WI38 (cell line): ENCODE results near the gene DNAJC11.
"Not testable (repeated sequence)": the region's sequence is repeated elsewhere in the genome, so short reads cannot be mapped to it uniquely, and the experiment has no call there.

ENCODE experiments used
- H3K4me3 ChIP-seq: 2 replicates; pipeline ENCODE4 v1.5.1; 2011; ENCODE audit warnings: low read depth, mild to moderate bottlenecking, control low read depth, low read length
- TF ChIP-seq, protein P1 (sequence below): IDR thresholded peaks from 2 replicates; pipeline ENCODE4 v1.5.1; 2012; ENCODE audit warnings: low read depth, mild to moderate bottlenecking, control low read depth, low read length

The DNAJC11 gene

GRCh38 chr1:6667139-6667538 is 34.5 kb downstream of the DNAJC11 start:
- H3K4me3 ChIP-seq: no peak overlapping the region
- TF ChIP-seq, protein P1, sequence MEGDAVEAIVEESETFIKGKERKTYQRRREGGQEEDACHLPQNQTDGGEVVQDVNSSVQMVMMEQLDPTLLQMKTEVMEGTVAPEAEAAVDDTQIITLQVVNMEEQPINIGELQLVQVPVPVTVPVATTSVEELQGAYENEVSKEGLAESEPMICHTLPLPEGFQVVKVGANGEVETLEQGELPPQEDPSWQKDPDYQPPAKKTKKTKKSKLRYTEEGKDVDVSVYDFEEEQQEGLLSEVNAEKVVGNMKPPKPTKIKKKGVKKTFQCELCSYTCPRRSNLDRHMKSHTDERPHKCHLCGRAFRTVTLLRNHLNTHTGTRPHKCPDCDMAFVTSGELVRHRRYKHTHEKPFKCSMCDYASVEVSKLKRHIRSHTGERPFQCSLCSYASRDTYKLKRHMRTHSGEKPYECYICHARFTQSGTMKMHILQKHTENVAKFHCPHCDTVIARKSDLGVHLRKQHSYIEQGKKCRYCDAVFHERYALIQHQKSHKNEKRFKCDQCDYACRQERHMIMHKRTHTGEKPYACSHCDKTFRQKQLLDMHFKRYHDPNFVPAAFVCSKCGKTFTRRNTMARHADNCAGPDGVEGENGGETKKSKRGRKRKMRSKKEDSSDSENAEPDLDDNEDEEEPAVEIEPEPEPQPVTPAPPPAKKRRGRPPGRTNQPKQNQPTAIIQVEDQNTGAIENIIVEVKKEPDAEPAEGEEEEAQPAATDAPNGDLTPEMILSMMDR: no peak

GRCh38 chr1:6666696-6667095 is 34.9 kb downstream of the DNAJC11 start:
- TF ChIP-seq, protein P1: no peak
- no peak overlapping the region for H3K4me3 ChIP-seq

DNA sequence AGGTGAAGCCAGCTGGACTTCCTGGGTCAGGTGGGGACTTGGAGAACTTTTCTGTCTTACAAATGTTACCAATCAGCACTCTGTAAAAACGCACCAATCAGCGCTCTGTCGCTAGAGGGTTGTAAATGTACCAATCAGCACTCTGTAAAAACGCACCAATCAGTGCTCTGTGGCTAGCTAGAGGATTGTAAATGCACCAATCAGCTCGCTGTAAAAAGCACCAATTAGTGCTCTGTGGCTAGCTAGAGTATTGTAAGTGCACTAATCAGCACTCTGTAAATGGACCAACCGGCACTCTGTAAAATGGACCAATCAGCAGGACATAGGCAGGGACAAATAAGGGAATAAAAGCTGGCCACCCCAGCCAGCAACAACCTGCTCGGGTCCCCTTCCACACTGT is 39.1 kb downstream of the DNAJC11 start:
- H3K4me3 ChIP-seq: not testable (repeated sequence)

DNA sequence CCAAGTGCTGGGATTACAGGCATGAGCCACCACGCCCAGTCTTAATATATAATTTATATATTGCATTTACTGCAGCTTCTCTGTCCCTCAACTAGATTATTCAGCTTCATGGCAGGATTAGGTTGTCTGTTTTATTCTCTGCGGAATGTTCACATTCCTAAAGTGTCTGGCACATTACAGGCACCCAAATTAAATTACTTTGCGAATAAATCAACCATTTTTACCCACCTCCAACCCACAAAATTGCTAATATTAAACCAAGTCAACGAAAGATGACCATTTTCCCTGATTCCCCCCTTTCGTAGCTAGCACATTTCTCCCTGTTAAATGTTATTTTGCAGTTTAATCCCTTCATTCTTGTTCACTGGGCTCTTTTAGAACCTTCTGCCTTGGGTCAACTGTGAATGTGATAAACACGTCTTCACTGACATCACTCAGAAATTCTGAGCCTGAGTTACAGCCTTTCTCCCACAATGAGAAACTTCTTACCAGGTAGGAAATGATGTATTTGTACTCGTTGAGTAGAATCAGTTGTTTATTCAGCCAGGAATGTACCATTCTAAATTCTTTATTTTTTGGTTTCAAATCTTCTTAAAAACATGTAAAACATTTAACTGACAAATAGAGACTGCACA is 41.1 kb downstream of the DNAJC11 start:
- no peak overlapping the region for H3K4me3 ChIP-seq
- TF ChIP-seq, protein P1: no peak

GRCh38 chr1:6658359-6659060 is 43.1 kb downstream of the DNAJC11 start:
- TF ChIP-seq, protein P1: no peak

DNA sequence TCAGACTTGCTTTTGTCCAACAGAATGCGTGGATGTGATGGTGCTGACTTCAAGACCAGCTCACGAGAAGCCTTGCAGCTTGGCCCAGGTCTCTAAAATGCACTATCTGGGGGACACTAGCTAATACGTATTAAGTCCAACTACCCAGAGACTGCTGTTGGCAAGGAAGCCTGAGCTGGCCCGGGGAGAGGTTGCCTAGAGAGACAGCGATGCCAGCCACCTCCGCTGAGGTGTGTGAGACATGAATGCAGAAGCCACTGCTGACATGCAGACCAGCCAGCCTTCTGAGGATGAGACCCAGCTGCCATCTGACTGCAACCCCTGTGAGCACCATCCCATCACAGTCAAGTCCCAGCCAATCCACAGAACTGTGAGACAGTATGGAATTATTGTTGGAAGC is 44.5 kb downstream of the DNAJC11 start:
- TF ChIP-seq, protein P1: no peak

More at GRCh38 chr1:6658359-6659060, 43.1 kb downstream of the DNAJC11 start:
- no peak overlapping the region for H3K4me3 ChIP-seq

GRCh38 chr1:6653436-6654290 is 48.0 kb downstream of the DNAJC11 start:
- TF ChIP-seq, protein P1: no peak
- no peak overlapping the region for H3K4me3 ChIP-seq

More for the DNA sequence above, 44.5 kb downstream of the DNAJC11 start:
- no peak overlapping the region for H3K4me3 ChIP-seq
